Hypothalamus (tissue), 51 donors: ENCODE results near the gene MB.
A peak's percentile ranks its signal among the peaks of the same experiment; 100 is the strongest.
"Not testable (repeated sequence)": the region's sequence is repeated elsewhere in the genome, so short reads cannot be mapped to it uniquely, and the experiment has no call there.

Experiments used
- DNase-seq, 51 donors: peaks; one replicate each; lab custom pipeline; 2025; lab: John Stamatoyannopoulos, UW

MB gene

DNA sequence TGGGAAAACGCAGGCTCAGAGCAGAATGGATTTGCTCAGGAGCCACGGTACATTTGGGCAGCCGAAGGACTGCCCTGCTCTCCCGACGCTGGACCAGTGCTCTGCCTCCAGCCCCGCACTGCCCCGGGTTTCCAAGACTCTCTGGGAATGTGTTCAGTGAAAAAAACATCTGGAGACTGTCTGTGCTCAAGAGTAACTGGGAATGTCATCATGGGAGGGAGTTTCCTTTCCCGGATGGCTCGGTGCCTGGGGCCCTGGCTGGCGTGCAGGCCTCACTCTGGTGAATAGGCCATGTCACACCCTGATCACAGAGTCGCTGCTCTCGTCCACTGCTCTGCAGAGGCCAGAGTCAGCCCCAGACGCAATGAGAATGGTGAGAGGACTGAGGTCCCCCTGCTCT is 21.3 kb upstream of the MB start:
- peak in 29 of 51 donors; percentile 8 to 67 (median 38) for DNase-seq

DNA sequence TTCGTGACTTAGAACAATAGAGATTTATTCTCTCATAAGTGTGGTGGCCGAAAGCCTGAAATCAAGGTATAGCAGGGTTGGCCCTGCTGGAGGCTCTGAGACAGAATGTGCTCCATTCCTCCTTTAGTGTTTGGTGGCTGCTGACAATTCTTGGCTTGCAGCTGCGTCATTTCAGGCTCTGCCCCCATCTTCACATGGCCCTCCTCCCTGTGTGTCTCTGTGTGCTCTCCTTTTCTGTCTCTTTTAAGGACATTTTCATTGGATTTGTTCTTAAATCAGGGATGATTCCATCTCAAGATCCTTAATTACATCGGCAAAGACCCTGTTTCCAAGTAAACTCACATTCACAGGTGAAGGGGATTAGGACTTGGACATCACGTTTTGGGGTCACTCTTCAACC is 20.9 kb upstream of the MB start:
- no peak for DNase-seq

DNA sequence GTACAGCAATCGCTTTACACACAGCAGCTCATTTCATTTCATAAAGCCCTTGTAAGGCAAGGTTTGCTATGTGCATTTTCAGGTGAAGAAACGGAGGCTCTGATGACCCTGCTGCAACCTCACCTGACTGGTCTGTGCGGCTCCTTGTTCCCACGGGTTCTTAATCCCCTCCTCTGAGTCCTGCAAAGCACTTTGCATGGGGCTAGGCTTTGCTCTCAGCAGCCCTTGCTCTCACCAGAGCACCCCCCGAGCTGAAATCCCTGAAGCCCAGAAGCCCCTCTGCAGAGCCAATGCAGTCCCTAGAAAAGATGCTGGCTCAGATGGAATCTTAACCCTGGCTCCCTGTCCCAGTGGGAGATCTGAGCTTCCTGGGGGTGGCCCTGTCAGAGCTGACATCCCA is 20.1 kb upstream of the MB start:
- no peak for DNase-seq

DNA sequence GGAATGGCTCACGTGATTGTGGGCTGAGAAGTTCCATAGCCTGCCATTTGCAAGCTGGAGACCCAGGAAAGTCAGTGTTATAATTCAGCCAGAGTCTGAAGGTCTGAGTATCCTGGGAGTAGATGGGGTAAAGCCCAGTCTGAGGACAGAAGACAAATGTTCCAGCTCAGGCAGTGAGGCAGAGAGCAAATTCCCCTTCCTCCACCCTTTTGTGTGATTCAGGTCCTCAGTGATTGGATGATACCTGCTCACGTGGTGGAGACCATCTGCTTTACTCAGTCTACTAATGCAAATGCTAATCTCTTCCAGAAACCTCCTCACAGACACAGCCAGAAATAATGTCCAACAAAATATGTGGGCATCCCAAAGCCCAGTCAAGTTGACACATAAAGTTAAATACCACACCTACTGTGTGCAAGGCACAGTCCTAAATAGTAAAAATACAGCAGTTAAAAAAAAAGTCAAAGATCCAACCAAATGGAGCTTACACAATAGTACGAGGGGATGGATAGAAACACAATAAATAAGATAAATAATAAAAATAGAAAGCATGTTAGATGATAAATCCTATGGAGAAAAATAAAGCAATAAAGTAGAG is 17.9 kb upstream of the MB start:
- no peak for DNase-seq

DNA sequence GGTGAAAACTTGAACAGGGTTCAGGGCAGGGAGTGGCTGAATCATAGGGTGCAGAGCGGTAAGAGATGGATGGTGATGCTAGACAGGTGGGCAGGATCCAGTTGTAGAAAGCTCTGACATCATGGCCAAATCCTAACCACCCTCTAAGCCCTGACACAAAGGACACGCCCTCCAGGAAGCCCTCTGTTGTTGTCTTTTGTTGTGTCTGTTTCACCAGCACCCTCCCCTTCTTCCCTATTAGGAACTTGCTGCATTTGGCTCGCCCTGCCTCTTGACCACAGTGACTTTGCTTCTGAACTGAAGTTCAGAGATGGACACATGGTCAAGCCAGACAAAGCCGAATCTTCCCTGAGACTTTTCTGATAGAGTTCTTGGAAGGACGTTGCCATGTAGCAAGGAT is 16.9 kb upstream of the MB start:
- DNase-seq: no peak

DNA sequence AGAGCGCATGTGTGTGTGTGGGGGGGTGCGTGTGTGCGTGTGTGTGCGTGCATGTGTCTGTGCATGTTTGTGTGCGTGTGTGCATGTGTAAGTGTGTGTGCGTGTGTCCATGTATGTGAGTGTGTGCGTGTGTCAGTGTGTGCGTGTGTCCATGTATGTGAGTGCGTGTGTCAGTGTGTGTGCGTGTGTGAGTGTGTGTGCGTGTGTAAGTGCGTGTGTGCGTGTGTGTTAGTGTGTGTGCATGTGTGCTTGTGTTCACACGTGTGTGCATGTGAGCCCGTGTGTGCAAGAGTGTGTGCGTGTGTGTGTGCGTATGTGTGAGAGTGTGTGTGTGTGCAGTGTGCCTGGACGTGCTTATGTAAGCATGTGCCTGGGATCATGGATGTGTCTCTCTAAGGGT is 16.4 kb upstream of the MB start:
- no peak for DNase-seq

DNA sequence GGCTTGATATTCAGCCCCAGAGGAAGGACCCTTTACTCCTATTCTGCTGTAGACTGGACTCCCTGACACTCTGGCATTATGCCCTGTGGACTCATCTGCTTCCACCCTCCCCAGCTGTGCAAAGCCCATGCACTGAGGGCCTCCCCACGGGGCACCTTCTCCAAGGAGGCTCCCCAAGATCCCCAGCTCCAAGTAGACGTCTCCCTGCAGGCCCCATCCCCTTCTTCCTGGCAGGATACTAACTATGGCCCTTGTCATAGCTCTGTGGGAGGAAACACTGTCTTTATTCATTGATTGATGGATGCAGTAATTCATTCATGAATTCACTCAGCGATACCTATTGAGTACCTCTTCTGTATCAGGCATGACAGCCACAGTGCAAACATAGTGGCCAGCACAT is 15.8 kb upstream of the MB start:
- DNase-seq: no peak

DNA sequence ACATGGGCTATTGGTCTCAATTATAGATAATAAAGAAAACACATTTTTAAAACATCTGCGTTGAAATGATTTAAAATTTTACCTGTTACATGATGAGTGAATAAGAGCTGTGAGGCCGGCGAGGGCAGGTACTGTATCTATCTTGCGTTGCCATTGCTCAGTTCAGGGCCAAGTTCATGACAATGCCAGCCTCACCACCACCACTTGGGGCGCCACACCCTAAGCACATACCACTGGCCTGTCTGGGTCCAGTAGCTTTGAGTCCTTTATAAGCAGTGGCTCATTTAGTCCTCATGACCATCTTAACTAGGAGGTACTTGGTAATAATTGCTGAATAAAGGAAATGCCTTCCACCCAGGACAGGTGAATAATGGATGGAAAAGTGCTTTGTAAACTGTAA is 14.5 kb upstream of the MB start:
- peak in 2 of 51 donors; percentile 4 to 5 for DNase-seq

DNA sequence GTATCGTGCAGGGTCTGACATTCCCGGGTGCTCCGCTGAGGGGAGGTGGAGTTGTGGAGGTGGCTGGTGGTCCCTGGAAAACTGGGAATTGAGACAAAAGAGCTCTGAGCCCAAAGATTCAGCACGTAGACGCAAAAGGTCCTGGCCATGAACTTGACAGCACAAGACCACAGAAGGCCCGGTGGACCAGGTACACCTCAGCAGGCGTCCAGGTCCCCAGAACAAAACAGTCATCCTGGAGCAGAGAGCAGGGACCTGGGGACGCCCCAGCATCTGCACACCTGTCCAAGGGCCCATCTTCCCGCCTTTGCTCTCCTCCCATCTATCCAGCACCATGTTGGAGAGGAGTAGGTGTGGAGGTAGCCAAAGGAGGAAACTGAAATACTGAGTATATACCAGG is 13.8 kb upstream of the MB start:
- DNase-seq: no peak

DNA sequence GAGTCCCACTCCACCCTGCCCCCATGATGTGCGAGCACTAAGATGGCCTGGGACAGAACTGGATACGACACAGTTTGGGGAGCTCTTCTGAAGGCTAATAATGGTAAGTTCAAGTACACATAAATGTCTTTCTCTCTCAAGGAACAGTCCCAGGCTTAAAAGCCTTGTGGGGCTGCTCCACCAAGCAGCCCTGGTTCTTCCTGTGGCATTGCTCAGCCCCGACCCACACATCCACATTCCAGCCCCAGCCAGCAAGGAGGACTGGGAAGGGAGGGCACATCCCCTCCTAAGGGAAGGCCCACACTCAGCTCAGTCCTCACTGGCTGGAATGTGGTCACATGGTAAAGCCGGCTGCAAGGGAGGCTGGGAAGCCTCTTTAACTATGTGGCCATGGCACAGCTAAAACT is 13.3 kb upstream of the MB start:
- DNase-seq: no peak

DNA sequence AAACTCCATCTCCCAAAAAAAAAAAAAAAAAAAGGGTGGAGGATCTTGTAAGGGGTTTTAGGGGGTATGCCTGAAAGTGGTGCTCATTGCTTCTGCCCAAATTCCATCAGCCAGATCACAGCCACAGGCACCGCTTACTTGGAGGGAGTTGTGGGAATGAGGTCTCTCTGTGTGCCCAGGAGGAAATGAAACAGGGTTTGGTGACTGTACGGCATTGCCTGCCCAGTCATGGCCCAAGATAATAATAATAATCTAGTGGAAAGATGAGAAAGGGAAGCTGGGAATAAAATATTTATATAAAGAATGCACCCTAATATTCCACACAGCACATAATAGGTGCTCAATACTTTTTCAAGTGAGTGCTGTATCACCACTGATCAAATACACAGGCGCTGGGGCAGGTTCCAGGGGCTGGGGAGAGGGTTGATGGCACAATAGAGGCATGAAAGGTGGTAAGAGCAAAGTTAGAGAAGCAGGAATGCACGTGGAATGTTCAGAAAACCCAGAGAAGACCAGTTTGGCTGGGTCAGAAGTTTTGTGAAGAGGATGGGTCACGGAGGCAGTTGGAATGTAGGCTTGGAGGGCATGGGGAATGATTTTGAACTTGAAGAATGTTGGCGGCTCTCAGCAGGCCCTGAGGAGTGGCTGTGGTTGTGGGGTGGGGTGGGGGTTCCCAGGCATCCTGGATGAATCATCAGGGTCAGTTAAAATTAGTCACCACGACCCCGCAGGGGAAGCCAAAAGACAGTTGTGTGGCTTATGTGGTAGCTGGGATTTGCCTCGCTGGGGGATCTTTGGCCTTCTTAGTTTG is 12.5 kb upstream of the MB start:
- no peak for DNase-seq

DNA sequence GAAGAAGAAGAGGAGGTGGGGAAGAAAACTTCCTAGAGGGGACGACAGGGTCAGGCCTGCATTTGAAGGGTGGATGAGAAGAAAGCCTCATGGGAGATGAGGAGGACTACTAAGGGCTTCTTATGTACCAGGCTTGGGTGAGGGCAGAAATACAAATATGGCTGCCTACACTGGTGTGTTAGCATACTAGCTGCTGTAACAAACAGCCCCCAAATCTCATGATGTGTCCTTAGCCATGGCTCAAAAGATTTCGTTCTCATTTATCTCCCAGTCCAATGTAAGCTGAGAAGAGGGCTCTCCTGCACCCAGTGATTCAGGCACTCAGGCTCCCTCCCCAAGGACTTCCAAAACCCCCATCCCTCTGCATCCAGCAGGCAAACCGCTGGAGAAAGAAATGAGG is 11.6 kb upstream of the MB start:
- no peak for DNase-seq

DNA sequence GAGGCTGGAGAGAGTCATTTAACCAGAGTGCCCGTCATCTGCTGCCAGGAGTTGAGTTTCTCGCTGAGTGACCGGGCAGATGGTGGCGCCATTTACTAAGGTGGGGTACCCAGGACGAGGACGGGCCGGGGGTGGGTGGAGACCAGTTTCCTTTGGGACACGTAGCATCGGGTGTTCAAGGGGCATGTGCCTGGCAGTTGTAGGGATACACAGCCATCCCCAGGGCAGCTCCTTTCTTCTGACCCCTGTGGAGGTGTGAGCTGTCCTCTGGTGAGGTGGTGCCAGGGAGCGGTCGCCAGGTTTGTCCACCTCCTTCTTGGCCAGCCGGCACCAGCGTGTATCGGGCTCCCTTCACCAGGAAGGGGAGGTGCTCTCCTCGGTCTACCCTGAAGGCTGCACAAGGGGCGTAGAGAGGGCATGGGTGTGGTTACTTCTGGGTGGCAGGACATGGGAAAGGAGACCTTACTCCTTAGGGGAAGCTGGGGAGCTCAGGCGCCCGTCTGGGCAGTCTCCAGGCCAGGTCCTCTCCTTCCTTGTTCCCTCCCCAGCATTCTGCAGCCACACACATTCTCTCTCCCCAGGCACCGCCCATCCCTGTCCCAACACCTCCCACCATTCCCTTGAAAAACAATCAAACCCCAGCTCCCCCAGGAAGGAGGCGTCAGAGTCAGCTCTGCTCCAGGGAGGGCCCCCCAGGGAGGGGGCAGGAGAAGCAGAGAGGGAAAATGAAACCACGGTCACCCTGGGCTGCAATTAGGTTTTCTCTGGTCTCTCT is 10.3 kb upstream of the MB start:
- DNase-seq: peak in 32 of 51 donors; percentile 4 to 60 (median 38)

DNA sequence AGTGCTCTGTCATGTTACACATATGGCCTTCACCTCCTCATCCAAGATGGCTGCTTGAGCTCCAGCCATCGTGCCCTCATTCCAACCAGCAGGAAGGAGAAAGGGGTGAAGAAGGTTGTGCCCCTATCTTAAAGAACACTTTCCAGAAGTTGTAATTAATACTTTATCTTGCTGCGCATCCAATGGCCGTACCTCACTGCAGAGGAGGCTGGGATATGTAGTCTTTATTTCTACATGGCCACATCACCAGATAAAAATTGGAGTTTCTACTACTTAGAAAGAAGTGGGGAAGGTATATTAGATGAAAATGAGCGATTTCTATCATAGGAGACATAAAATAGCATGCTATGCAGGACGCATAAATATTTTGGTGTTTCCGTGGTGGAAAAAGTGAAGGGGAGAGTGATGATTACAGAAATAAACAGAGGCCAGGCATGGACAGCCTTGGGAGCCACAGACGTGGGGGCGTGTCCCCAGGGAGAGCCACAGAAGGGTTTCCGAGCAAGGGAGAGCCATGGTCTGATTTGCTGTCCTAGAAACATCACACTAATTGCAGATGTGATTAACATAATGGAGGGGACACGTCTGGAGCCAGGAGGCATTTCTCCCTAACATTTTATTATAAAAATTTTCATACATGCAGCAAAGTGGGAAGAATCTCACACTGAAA is 8.8 kb upstream of the MB start:
- DNase-seq: no peak

DNA sequence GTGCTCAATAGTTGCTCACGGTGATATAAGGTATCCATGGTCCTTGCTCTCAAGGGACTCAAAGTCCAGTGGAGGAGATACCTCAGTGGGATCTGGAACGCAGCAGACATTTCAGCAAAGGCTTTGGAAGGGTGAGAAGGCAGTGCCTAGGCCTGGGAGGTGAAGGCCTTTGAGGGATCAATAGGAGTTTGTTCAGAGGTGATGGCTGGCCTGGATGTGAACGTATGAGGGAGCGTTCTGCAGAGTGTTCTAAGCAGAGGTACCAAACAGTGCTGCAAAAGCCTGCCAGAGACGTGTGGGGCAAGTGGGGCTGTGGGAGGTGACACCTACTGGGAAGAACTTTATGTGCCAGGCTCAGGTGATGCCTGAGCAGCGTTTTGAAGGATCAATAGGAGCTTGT is 7.4 kb upstream of the MB start:
- DNase-seq: no peak

DNA sequence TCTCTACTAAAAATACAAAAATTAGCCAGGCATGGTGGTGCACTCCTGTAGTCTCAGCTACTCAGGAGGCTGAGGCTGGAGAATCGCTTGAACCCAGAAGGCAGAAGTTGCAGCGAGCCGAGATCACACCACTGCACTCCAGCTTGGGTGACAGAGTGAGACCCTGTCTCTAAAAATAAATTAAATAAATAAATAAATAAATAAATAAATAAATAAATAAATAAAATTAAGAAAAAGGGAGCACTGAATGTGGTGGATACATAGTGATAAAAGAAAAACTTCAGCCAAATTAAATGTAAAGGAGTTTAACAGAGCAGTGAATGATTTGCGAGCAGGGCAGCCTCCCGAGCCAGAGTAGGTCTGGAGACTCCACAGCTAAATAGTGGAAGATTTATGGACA is 6.8 kb upstream of the MB start:
- DNase-seq: not testable (repeated sequence)

DNA sequence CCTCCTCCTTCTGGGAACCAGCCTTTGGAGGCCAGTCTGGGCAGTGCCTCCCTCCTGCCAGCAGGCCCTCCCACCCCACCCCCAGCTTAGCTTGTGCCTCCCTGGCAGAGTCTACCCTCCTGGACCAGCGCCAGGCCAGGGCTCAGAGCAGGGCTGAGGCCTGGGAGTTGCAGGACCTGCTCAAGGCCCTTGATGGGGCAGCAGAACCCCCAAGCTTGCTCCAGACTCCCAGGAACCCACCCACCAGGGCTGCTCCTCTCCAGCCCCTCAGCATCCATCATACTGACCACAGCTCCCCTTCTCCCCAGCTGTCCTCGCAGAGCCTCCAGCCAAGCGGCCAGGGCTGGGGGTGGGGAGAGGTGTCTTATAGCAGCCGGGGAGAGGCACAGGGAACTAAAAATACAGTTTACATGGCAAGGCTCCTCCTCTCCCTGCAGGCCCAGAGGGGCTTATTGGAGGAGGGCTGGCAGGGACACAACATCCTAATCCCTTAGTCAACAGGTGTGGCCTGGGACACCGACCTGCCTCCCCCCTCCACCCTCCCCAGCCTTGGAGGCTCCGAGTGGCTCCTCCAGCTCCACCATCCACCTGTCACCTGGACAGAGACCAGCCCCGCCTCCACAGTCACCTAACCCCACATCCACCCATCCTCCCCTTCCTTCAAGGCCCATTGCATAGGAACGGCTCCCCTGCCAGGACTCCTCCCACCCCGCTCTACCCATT is 5.2 kb upstream of the MB start:
- peak in 16 of 51 donors; percentile 6 to 35 (median 19) for DNase-seq

DNA sequence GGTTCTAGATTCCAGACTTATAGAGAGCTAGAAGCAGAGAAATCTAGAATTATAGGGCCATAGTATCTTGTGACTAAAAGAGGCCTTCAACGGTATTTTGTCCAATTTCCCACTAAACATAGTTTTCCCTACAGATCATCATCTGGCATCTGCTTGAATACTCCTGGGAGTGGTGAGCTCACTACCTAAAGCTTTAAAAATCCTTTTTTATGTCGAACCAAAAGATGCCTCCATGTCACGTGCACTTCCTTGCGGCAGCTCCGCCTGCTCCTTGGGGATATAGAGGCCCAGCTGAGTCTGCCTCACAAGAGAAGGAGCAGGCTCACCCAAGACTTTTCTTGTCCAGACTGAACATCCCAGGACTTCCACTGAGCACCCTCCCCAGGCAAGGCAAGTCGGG is 4.3 kb upstream of the MB start:
- no peak for DNase-seq

DNA sequence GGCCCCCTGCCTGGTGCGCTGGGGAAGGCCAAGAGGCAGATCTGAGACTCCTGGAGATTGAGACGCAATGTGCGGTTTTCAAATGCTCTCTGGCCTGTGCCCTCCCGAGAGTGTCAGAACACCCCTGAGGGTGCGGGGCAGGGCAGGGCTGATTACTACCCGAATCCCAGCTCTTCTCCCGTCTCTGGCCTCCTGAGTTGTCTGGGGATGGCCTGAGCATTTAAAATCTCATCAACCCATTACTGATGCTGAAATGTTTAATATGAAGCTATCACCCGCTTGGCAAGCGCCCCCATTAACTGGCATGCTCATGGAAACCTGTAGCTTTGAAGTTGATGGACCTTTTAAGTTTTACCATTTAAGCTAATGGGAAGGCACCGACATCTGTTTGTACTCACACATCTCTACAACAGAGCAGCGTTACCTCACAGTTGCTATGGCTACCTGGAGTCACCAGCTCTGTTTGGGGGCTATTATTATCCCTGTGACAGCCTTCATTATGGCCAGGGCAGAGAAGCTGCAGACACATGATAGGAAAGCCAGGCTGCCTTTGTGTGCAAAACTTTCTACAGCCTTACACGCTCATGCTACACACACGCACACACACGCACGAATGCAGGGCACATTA is 3.6 kb upstream of the MB start:
- DNase-seq: peak in 8 of 51 donors; percentile 5 to 39 (median 28)
